Smooth muscle cell (in vitro differentiated cells): ENCODE results near the gene THEM5. TPM values are rescaled to one million over a fixed set of nuclear protein-coding genes. Genes with fewer than 3 reads are reported as not detected.

Experiments used
- DNase-seq: peaks from one replicate; lab custom pipeline; 2025; ENCODE audit not compliant: unreplicated experiment; lab: John Stamatoyannopoulos, UW
- H2AFZ ChIP-seq: fragments of 200-600 bp; sonication (generic); 2 replicates; pipeline ENCODE4 v1.6.0; 2016; ENCODE audit warnings: antibody characterized with exemption, low read depth, mild to moderate bottlenecking
- H3F3A ChIP-seq: fragments of 200-600 bp; sonication (generic); 2 replicates; pipeline ENCODE4 v1.6.0; 2017; ENCODE audit warnings: antibody characterized with exemption, low read depth
- H3K27ac ChIP-seq: fragments of 200-600 bp; sonication (generic); 2 replicates; pipeline ENCODE4 v1.5.1; 2016; ENCODE audit warnings: low read depth, mild to moderate bottlenecking
- H3K27me3 ChIP-seq: fragments of 200-600 bp; sonication (generic); 2 replicates; pipeline ENCODE4 v1.6.1; 2016; ENCODE audit warnings: low read depth, mild to moderate bottlenecking
- H3K36me3 ChIP-seq: fragments of 200-600 bp; sonication (generic); 2 replicates; pipeline ENCODE4 v1.5.1; 2016; ENCODE audit warnings: low read depth
- H3K4me1 ChIP-seq: fragments of 200-600 bp; sonication (generic); 2 replicates; pipeline ENCODE4 v1.5.1; 2016; ENCODE audit warnings: low read depth
- H3K4me2 ChIP-seq: fragments of 200-600 bp; sonication (generic); 2 replicates; pipeline ENCODE4 v1.6.0; 2016; ENCODE audit warnings: mild to moderate bottlenecking
- H3K4me3 ChIP-seq: fragments of 200-600 bp; sonication (generic); 2 replicates; pipeline ENCODE4 v1.5.1; 2016; ENCODE audit warnings: mild to moderate bottlenecking
- H3K79me2 ChIP-seq: fragments of 200-600 bp; sonication (generic); 2 replicates; pipeline ENCODE4 v1.6.0; 2016; ENCODE audit warnings: low read depth, mild to moderate bottlenecking
- H3K9ac ChIP-seq: fragments of 200-600 bp; sonication (generic); 2 replicates; pipeline ENCODE4 v1.6.0; 2016; ENCODE audit warnings: low read depth
- H3K9me3 ChIP-seq: fragments of 200-600 bp; sonication (generic); replicated peaks from 2 replicates; pipeline ENCODE4 v1.5.1; 2016; ENCODE audit warnings: low read depth
- H4K20me1 ChIP-seq: fragments of 200-600 bp; sonication (generic); 2 replicates; pipeline ENCODE4 v1.6.0; 2016; ENCODE audit warnings: low read depth
- CTCF ChIP-seq: fragments of 200-600 bp; sonication (generic); IDR thresholded peaks from 2 replicates; pipeline ENCODE4 v1.5.1; 2017; ENCODE audit warnings: borderline replicate concordance, mild to moderate bottlenecking, antibody characterized with exemption; ENCODE audit not compliant: insufficient read depth, poor library complexity, severe bottlenecking
- WGBS: methylation state at CpG from one replicate; pipeline ENCODE4 v1.1.7; 2016; ENCODE audit warnings: low lambda C conversion rate; 5-methylcytosine and 5-hydroxymethylcytosine counted together
- polyA plus RNA-seq: library from polyadenylated mRNA; unstranded; fragments of >200 nt; fragmentation: Nextera tagmentation; extraction: Ambion mirVana; gene quantifications from 2 replicates; pipeline ENCODE4 v1.2.1, GENCODE V29; 2016
- total RNA-seq: library from RNA; depleted of rRNA; stranded (reverse); fragments of >200 nt; gene quantifications from 2 replicates; pipeline ENCODE4 v1.2.3, GENCODE V29; 2014

THEM5 gene
- total and polyA plus RNA-seq, 2 experiments from 2014 or later: 0.76 to 1.0 TPM

DNA sequence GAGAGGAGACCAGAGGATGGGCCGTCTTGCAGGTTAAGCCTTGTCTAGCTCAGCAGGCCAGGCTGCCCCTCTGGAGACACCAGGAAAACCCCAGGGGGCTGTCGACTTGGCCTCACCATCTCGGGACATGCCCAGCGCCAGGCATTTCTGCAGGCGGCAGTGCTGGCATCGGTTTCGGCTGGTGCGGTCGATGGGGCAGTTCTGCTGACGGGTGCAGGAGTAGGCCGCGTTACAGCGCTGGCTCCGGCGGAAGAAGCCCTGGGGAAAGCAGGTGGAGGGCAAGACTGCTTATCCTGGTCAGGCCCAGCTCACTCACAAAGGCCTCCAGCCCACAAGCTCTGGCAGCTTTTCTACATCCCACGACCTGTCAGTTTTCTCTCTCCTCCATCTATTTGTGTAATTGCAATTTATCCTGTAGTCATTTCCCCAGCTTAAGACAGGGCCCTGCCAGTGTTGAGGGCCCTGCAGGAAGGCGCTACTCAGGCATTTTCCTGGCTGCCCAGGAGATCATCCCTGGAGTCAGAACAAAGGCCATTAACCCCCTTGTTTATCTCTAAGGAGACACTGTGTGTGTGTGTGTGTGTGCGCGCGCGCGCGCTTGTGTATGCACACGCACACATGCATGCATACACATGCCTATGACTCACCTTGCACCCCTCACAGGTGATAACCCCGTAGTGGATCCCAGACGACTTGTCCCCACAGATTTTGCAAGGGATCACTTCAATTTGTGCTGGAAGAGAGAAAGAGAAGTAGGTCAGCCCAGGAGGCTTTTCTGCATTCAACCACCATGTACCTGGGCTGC, 36.8 kb downstream of the THEM5 start:
- H3K9me3 ChIP-seq: no peaks in the 10 kb centered on the region
- H3K27me3 ChIP-seq: no peaks in the 10 kb centered on the region
- no peak overlapping the region for H3K27ac ChIP-seq
- TF ChIP-seq CTCF: no peak
- H3K79me2 ChIP-seq: no peaks in the 10 kb centered on the region
- H3K4me2 ChIP-seq: no peak overlapping the region
- no peak overlapping the region for H3K9ac ChIP-seq
- H3K36me3 ChIP-seq: no peaks in the 10 kb centered on the region
- H3F3A ChIP-seq: no peaks in the 10 kb centered on the region
- no peak overlapping the region for H3K4me3 ChIP-seq
- WGBS: 87% methylated on average over 26 of the region's 26 CpGs
- DNase-seq: no peak
- H2AFZ ChIP-seq: no peak overlapping the region
- H3K4me1 ChIP-seq: no peaks in the 10 kb centered on the region
- no peaks in the 10 kb centered on the region for H4K20me1 ChIP-seq

GRCh38 chr1:151815716-151816327, 37.7 kb downstream of the THEM5 start:
- Histone ChIP-seq H3K27me3 (no peaks in the 10 kb centered on the region), H2AFZ (no peak overlapping the region), H3K4me1 (no peaks in the 10 kb centered on the region), H3F3A (no peaks in the 10 kb centered on the region), H3K79me2 (no peaks in the 10 kb centered on the region), H3K36me3 (no peaks in the 10 kb centered on the region), H3K27ac (no peak overlapping the region), H3K4me2 (no peak overlapping the region), H3K4me3 (no peak overlapping the region), H4K20me1 (no peaks in the 10 kb centered on the region), H3K9ac (no peak overlapping the region), H3K9me3 (no peaks in the 10 kb centered on the region)
- no peak for DNase-seq
- no peak for TF ChIP-seq CTCF
- 81% methylated on average over 12 of the region's 12 CpGs for WGBS

DNA sequence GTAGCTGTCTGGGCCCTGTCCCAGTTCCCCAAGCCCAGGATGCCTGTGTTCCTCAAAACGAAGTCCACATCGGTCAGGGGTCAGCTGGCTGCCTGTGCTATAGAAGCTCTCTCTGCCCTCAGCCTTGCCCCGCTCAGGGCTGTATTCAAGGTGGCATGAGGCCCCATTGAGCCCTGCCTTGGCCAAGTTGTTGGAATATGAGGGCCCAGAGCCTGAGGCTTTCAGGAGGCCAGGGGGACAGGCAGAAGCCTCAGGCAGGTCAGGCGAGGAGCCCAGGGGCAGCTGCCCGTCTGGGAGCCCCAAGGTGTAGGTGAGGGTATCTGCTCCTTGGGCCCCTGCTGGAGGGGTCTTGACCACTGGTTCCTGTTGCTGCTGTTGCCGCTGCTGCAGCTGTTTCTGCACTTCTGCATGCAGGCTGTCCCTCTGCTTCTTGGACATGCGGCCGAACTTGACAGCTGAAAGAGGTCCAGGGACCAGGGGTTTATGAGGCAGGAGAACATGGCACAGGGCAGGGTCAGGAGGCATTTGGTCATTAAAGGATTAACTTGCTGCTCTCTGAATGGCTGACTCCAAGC, 38.5 kb downstream of the THEM5 start:
- Histone ChIP-seq H3K4me1 (no peaks in the 10 kb centered on the region), H3K9me3 (no peaks in the 10 kb centered on the region), H3K27ac (no peak overlapping the region), H3K4me3 (no peak overlapping the region), H3K79me2 (no peaks in the 10 kb centered on the region), H3F3A (no peaks in the 10 kb centered on the region), H4K20me1 (no peaks in the 10 kb centered on the region), H2AFZ (no peak overlapping the region), H3K27me3 (no peaks in the 10 kb centered on the region), H3K4me2 (no peak overlapping the region), H3K36me3 (no peaks in the 10 kb centered on the region), H3K9ac (no peak overlapping the region)
- WGBS: 88% methylated on average over 8 of the region's 8 CpGs
- TF ChIP-seq CTCF: no peak
- DNase-seq: no peak
